Esophagus muscularis mucosa (tissue), 4 donors: Measurements from ENCODE around the gene NRSN2. TPM values are rescaled to one million over a fixed set of nuclear protein-coding genes. Genes with fewer than 3 reads are reported as not detected.

Source experiments
- DNase-seq: peaks from one replicate; pipeline ENCODE4 v3.0.0-alpha.2; 2017; ENCODE audit errors: extremely low spot score
- H3K27ac ChIP-seq, 4 donors: fragments of 200-600 bp; sonication (generic); replicated peaks in 1 of 4; 1 replicate in 3 of 4; 2 replicates in 1 of 4; pipeline ENCODE4 v1.5.1; 2016 to 2019; ENCODE audit warnings: mild to moderate bottlenecking in 1 of 4
- H3K27me3 ChIP-seq, 4 donors: fragments of 200-600 bp; sonication (generic); one replicate each; pipeline versions ENCODE4 v1.5.1 to v1.6.0; 2016 to 2019
- H3K36me3 ChIP-seq, 4 donors: fragments of 200-600 bp; sonication (generic); one replicate each; pipeline ENCODE4 v1.5.1; 2016 to 2019
- H3K4me1 ChIP-seq, 4 donors: fragments of 200-600 bp; sonication (generic); one replicate each; pipeline ENCODE4 v1.5.1; 2016 to 2019
- H3K4me3 ChIP-seq, 4 donors: fragments of 200-600 bp; sonication (generic); 1 replicate in 2 of 4; 2 replicates in 2 of 4; pipeline ENCODE4 v1.5.1; 2016 to 2019; ENCODE audit warnings: mild to moderate bottlenecking in 4 of 4, moderate library complexity in 1 of 4
- H3K9me3 ChIP-seq, 4 donors: fragments of 200-600 bp; sonication (generic); 1 replicate in 3 of 4; 2 replicates in 1 of 4; pipeline ENCODE4 v1.5.1; 2016 to 2019
- EP300 ChIP-seq: sonication (generic); formaldehyde crosslinking; IDR thresholded peaks from one replicate; pipeline ENCODE4 v1.6.1; 2017; ENCODE audit warnings: antibody characterized with exemption
- POLR2A ChIP-seq: fragments of 450-650 bp; IDR thresholded peaks from one replicate; pipeline ENCODE4 v1.6.1; 2017; ENCODE audit warnings: antibody characterized with exemption, moderate library complexity, mild to moderate bottlenecking, low read depth
- POLR2AphosphoS5 ChIP-seq, 2 donors: sonication (generic); formaldehyde crosslinking; IDR thresholded peaks; one replicate each; pipeline ENCODE4 v1.6.1; 2017; ENCODE audit warnings: antibody characterized with exemption in 2 of 2
- WGBS: methylation state at CpG from one replicate; pipeline ENCODE4 v1.1.5; 2018; 5-methylcytosine and 5-hydroxymethylcytosine counted together
- intact Hi-C: fragments of 100-400 bp; cut with DNase I; formaldehyde crosslinking; loops from one replicate; pipeline ENCODE4 v1.15.1; 2023
- total RNA-seq, 4 donors: library from RNA; depleted of rRNA; stranded (reverse); fragments of >200 nt; gene quantifications; one replicate each; pipeline versions ENCODE4 v1.1.0 to v1.2.1, GENCODE V29; 2016
- TF ChIP-seq, protein P1 (sequence below), 3 experiments: fragments of 200-600 bp in 2 of 3; fragments of 450-650 bp in 1 of 3; sonication (generic) in 2 of 3; IDR thresholded peaks; one replicate each; pipeline ENCODE4 v1.5.1; 2017 to 2019; ENCODE audit warnings: antibody characterized with exemption in 3 of 3, mild to moderate bottlenecking in 2 of 3, moderate library complexity in 1 of 3

Gene NRSN2, protein sequence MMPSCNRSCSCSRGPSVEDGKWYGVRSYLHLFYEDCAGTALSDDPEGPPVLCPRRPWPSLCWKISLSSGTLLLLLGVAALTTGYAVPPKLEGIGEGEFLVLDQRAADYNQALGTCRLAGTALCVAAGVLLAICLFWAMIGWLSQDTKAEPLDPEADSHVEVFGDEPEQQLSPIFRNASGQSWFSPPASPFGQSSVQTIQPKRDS
- total RNA-seq, result 10 to 100 TPM; 20.8 to 72.8 (median 48.9) TPM

DNA sequence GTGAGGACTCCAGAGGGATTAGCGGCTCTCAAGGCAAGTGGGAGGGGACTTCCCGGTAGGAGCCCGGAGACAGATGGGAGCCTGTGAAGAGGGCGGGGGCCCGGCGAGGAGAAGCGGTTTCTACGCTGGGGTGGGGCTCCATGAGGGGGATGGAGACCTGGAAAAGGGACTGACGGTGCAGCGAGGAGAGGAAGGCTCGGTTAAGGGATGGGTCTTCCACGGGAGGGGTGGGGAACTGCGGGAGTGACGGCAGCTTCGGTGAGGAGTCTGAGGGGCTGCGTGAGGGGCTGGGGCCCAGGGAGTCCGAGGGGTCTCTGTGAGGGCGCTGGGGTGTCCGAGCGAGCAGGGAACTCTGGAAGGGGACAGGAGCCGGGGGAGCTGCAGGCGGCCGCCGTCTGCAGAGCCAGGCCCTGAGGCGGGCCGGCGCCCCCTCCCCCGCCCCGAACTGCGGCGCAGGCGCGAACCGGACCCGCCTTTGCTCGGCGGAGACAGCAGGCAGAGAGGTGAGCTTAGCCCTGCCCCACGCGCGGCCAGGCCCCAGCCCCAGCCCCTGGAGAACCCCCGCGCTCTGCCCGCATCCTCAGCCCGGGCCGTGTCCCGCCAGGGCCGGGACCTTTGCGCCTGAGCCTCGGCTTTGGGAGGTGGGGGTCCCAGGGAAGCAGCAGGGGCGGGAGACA is at the start of gene NRSN2:
Gene NRSN2, plus strand, starts transcription at position 472 of the 677 bp plus-strand sequence. CDS start 2,533 bp downstream, outside the sequence.
- H3K27me3 ChIP-seq, result no peaks in the 10 kb centered on the region
- H3K4me3 ChIP-seq, result peak within 1 kb of the TSS; percentile 69 to 94 (median 76)
- TF ChIP-seq, protein P1, sequence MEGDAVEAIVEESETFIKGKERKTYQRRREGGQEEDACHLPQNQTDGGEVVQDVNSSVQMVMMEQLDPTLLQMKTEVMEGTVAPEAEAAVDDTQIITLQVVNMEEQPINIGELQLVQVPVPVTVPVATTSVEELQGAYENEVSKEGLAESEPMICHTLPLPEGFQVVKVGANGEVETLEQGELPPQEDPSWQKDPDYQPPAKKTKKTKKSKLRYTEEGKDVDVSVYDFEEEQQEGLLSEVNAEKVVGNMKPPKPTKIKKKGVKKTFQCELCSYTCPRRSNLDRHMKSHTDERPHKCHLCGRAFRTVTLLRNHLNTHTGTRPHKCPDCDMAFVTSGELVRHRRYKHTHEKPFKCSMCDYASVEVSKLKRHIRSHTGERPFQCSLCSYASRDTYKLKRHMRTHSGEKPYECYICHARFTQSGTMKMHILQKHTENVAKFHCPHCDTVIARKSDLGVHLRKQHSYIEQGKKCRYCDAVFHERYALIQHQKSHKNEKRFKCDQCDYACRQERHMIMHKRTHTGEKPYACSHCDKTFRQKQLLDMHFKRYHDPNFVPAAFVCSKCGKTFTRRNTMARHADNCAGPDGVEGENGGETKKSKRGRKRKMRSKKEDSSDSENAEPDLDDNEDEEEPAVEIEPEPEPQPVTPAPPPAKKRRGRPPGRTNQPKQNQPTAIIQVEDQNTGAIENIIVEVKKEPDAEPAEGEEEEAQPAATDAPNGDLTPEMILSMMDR (IDR thresholded peaks at IDR 0.05), result no peak
- peak; percentile 51 to 62 for TF ChIP-seq POLR2AphosphoS5 (IDR thresholded peaks at IDR 0.05)
- peaks cover 0 to 23% (median 8%) of the 10 kb centered on the region in 4 donors for H3K36me3 ChIP-seq
- peaks cover 15 to 34% (median 28%) of the 10 kb centered on the region in 4 donors for H3K4me1 ChIP-seq
- 3% methylated on average over 21 of the region's 50 CpGs for WGBS
- intact Hi-C loops, result no loop called here
- DNase-seq, result no peak
- peak within 1 kb of the TSS; percentile 90 to 96 (median 94) for H3K27ac ChIP-seq
- H3K9me3 ChIP-seq, result peaks cover 0 to 5% (median 0%) of the 10 kb centered on the region in 4 donors

DNA sequence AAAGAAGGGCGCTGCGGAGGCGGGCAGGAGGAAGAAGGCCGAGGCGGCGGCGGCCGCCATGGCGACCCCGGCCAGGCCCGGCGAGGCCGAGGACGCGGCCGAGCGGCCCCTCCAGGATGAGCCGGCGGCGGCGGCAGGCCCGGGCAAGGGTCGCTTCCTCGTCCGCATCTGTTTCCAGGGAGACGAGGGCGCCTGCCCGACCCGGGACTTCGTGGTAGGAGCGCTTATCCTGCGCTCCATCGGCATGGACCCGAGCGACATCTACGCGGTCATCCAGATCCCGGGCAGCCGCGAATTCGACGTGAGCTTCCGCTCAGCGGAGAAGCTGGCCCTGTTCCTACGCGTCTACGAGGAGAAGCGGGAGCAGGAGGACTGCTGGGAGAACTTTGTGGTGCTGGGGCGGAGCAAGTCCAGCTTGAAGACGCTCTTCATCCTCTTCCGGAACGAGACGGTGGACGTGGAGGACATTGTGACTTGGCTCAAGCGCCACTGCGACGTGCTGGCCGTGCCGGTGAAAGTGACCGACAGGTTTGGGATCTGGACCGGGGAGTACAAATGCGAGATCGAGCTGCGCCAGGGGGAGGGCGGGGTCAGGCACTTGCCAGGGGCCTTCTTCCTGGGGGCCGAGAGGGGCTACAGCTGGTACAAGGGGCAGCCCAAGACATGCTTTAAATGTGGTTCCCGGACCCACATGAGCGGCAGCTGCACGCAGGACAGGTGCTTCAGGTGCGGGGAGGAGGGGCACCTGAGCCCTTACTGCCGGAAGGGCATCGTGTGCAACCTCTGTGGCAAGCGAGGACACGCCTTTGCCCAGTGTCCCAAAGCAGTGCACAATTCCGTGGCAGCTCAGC is 48.8 kb upstream of the NRSN2 start:
- under 1% methylated on average over 46 of the region's 75 CpGs for WGBS
- DNase-seq, result no peak
- peak; percentile 56 to 75 for TF ChIP-seq POLR2AphosphoS5 (IDR thresholded peaks at IDR 0.05)
- TF ChIP-seq POLR2A, result no peak
- Histone ChIP-seq H3K4me3 (peak overlapping the region; percentile 84 to 100 (median 90)), H3K9me3 (no peaks in the 10 kb centered on the region), H3K27me3 (no peaks in the 10 kb centered on the region), H3K36me3 (no peaks in the 10 kb centered on the region), H3K4me1 (peaks cover 41 to 47% (median 45%) of the 10 kb centered on the region in 4 donors), H3K27ac (peak overlapping the region; percentile 98 to 100 (median 98))
- intact Hi-C loops, result no loop called here

DNA sequence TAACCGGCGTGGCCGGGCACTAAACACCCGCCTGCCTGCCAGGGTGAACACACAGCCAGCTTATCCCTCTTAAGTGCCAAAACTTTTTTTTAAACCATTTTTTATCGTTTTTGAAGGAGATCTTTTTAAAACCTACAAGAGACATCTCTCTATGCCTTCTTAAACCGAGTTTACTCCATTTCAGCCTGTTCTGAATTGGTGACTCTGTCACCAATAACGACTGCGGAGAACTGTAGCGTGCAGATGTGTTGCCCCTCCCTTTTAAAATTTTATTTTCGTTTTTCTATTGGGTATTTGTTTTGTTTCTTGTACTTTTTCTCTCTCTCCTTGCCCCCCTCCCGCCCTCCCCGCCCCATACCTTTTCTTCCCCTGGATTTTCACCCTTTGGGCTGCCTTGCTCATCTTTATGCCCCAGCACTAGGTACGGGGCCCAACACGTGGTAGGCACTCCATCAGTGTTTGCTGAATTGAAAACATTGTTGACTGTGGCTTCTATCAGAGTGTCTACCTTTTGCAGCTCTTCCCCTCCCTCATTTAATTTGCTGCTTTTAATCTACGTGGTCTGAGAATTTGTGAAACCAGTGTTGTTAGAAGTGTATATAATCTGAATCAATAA is 48.0 kb upstream of the NRSN2 start:
- H3K9me3 ChIP-seq, result no peaks in the 10 kb centered on the region
- no peaks in the 10 kb centered on the region for H3K27me3 ChIP-seq
- H3K27ac ChIP-seq, result peak overlapping the region; percentile 98 to 100 (median 98)
- peaks cover 41 to 47% (median 45%) of the 10 kb centered on the region in 4 donors for H3K4me1 ChIP-seq
- TF ChIP-seq POLR2AphosphoS5 (IDR thresholded peaks at IDR 0.05), result no peak
- TF ChIP-seq POLR2A, result no peak
- TF ChIP-seq, protein P1 (IDR thresholded peaks at IDR 0.05), result no peak
- no peak for TF ChIP-seq EP300
- DNase-seq, result no peak
- 5% methylated on average over 15 of the region's 15 CpGs for WGBS
- intact Hi-C loops, result no loop called here
- H3K4me3 ChIP-seq, result peak overlapping the region; percentile 84 to 100 (median 90)
- H3K36me3 ChIP-seq, result no peaks in the 10 kb centered on the region

DNA sequence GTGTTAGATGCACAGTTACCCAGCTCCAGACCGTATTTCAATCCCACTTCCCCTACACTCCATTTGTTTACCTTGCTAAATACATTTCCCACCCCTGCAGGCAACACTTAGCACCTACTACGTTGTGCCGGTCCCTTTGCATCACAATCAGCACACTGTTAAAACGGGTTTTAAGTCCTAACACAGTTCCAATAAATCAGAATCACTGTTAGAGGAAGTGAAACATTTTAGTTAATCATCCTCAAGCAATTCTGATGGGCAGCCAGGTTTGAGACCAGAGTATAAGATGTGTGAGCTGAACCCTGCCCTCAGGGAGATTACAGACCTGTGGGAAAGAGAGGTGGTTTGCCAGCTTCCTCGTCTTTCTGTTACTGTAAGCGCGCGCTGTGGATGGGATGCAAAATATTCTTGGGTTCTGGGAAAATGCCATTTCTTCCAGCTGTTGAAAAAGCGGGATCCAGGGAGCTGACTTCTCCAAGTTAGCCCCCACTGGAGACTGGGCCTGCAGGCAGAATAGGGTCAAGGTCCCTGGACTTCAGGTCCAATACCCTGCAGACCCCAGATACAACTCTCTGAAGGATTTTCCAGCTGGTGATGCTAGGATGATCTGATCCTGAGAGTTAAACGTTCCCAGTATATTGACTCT is 46.4 kb upstream of the NRSN2 start:
- Histone ChIP-seq H3K27ac (peak overlapping the region; percentile 45 to 98 (median 58)), H3K9me3 (no peaks in the 10 kb centered on the region), H3K36me3 (no peaks in the 10 kb centered on the region), H3K4me1 (peaks cover 41 to 47% (median 45%) of the 10 kb centered on the region in 4 donors), H3K4me3 (peak overlapping the region; percentile 84 to 100 (median 90)), H3K27me3 (no peaks in the 10 kb centered on the region)
- 20% methylated on average over 6 of the region's 10 CpGs for WGBS
- no peak for DNase-seq
- TF ChIP-seq POLR2A (no peak), EP300 (no peak)
- intact Hi-C loops, result no loop called here
